GM04503 (cell line): ENCODE measurements around the gene CDK5RAP2.
"Not testable (repeated sequence)": the region's sequence is repeated elsewhere in the genome, so short reads cannot be mapped to it uniquely, and the experiment has no call there.

Experiments used
- DNase-seq: peaks from one replicate; pipeline ENCODE4 v3.0.0-alpha.2; 2012; ENCODE audit warnings: low read depth

Gene CDK5RAP2

DNA sequence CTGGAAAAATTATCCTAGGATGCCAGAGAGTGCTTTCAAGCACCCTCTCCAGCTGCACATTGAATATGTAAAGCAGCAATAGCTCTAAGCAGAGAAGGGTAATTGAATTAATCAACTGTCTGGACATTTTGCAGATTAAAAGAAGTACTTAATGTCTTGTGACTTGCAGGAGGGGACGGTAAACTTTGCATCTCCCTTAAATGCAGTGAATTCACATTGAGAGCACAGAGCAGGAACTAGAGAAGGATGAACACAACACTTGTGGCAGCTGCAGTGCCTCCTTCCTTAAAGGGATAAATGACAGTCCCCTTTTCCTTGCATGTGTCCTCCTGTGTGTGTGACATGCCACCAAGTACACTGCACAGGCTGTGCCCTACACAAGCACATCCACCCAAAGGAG lies 7.4 kb upstream of the CDK5RAP2 start:
- DNase-seq, result no peak

DNA sequence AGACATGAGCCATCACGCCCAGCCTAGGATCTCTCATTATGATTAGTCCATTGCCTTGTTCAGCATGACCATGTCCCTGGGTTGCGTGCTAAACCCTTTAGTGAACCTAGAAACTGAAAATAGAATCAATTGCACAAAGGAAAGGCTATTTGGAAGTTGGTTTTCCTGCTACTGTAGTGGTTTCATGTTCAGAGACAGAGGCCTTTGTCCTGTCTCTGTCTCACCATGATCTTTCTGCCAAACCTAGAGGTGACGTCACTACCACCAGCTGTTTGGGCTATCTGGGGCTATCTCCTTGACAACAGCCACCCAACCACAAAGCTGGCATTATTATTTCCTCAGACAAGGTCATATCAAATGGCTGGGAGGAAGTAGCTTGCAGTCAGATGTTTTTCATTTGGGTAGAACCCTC lies 4.0 kb upstream of the CDK5RAP2 start:
- peak; percentile 97 for DNase-seq

- DNase-seq, result no peak
These were observed 572 bp downstream of the CDK5RAP2 start for GRCh38 chr9:120579139-120580050.

- DNase-seq, result no peak
These were observed 5.5 kb downstream of the CDK5RAP2 start for GRCh38 chr9:120574473-120574872.

DNA sequence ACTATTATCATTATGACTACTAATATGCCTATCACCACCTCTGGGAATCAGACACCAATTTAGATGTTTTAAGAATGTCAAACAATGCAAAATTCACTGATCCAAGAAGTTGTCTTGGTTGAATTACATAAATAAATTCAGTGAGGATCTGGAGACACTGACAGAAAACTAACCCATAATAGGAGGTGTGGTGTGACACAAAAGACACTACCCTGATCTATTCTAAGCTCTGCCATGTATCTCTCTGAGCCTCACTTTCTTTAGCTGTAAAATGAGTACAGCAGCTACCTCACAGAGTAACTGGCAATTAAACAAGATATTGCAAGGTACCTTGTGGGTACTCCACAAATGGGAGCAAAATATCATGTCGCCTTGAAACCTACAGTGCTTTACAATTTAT lies 7.5 kb downstream of the CDK5RAP2 start:
- no peak for DNase-seq

- DNase-seq, result peak; percentile 93
These were observed 8.3 kb downstream of the CDK5RAP2 start for GRCh38 chr9:120571443-120572257.

- DNase-seq, result no peak
These were observed 9.7 kb downstream of the CDK5RAP2 start for GRCh38 chr9:120570296-120570695.

DNA sequence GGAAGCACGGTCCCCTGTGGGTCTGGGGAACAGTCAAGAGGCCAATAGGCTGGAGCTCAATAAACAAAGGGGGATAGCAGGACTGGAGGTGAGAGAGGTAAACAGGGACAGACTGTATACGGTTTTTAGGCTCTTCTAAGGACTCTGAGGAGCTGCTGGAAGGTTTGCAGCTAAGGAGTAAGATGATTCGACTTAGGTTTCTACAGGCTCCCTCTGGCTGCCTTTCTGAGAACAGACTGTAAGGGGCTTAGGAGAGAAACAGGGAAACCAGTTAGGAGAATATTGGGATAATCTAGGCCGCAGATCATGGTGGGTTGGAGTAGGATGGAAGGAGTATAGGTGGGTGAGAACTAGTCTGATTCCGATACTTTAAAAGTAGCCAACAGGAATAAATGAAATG lies 10.4 kb downstream of the CDK5RAP2 start:
- no peak for DNase-seq

GRCh38 chr9:120568816-120569215 lies 11.2 kb downstream of the CDK5RAP2 start:
- DNase-seq, result no peak

GRCh38 chr9:120567874-120568273 lies 12.1 kb downstream of the CDK5RAP2 start:
- DNase-seq, result no peak

GRCh38 chr9:120567081-120567480 lies 12.9 kb downstream of the CDK5RAP2 start:
- DNase-seq, result no peak

DNA sequence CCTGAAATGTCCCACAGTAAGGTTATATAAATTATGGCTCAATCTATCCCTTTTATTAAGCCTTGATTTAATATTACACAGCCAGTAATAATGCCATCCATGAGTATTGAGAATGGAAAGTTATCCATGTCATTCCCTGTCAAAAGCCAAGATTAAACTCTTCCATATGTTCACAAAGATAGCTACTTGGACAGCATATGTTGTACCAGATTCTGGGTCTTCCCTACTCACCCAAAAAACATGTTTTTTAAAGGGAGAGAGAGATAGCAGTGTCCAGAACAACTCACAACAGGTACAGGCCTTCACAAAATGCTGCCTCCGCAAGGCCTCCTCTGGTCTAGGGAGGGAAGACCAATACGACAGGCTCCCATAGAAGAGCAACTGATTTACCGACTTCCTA lies 15.4 kb downstream of the CDK5RAP2 start:
- DNase-seq, result no peak

DNA sequence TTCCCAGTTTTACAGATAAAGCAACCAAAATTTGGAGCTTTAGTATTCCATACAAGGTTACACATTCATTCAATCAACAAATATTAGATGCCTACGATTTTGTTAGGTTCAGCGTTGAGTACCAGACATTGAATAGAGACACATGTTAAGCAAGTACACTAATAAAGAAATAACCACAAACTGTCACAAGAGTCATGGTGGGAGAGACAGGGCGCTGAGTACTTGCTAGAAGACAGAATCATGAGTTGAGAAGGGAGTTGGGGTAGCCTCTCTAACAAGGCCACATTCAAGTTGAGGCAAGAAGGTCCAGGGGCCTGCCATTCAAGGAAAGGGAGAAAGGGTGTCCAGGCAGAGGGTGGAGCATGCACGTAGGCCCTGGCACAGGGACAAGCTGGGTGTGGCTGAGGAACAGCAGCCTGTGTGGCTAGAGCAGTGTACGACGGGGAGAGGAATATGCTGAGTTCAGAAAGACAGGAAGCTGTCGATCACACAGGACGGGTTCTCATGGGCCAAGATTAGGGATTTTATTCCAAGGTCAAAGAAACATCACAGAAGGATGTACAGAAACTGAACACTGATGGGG lies 17.0 kb downstream of the CDK5RAP2 start:
- no peak for DNase-seq

GRCh38 chr9:120561709-120562108 lies 18.3 kb downstream of the CDK5RAP2 start:
- no peak for DNase-seq

- DNase-seq, result no peak
These were observed 20.4 kb downstream of the CDK5RAP2 start for GRCh38 chr9:120559546-120559945.

GRCh38 chr9:120558454-120558853 lies 21.5 kb downstream of the CDK5RAP2 start:
- no peak for DNase-seq

DNA sequence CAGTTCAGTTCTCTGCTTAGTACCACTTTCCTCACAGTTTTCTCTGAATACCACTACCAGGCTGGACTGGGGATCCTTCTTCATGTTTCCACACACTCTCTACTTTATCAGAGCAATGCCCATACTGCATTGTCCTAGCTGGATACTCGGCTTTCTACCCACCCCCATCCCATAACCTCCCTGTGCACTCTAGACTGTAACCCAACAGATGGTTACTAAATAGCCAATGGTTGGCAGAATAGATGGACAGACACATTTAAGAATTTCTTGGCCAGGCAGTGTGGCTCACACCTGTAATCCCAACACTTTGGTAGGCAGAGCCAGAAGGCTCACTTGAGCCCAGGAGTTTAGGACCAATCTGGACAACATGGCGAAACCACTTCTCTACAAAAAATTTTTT lies 22.8 kb downstream of the CDK5RAP2 start:
- DNase-seq, result no peak

DNA sequence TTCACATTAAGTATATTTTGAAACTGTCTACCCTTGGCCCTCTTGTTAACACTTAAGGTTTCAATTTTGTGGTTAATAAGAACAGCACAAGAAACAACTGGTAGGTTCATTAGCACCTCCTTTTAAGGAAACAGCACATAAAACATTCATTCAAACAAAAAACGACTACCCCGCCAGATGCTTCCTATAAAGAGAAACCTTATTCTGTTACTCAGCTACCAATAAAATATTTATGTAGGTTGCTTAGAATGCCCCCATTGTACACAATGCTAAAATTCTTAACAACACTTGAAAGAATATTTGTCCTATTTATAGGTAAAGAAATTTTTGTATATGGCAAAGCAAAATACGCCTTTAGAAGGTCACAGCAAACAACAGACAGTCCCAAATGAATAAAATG lies 23.2 kb downstream of the CDK5RAP2 start:
- DNase-seq, result no peak

GRCh38 chr9:120555839-120556238 lies 24.1 kb downstream of the CDK5RAP2 start:
- no peak for DNase-seq

DNA sequence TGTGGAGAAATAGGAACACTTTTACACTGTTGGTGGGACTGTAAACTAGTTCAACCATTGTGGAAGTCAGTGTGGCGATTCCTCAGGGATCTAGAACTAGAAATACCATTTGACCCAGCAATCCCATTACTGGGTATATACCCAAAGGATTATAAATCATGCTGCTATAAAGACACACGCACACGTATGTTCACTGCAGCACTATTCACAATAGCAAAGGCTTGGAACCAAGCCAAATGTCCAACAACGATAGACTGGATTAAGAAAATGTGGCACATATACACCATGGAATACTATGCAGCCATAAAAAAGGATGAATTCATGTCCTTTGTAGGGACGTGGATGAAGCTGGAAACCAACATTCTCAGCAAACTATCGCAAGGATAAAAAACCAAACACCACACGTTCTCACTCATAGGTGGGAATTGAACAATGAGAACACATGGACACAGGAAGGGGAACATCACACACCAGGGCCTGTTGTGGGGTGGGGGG lies 27.7 kb downstream of the CDK5RAP2 start:
- not testable (repeated sequence) for DNase-seq

- DNase-seq, result no peak
These were observed 34.0 kb downstream of the CDK5RAP2 start for GRCh38 chr9:120545701-120546550.

GRCh38 chr9:120544441-120544840 lies 35.5 kb downstream of the CDK5RAP2 start:
- no peak for DNase-seq
